OCI-LY1 (cell line): ENCODE data around the gene KCNK7.

ENCODE experiments used
- CTCF ChIP-seq: fragments of 200-600 bp; sonication (generic), shearing (Covaris generic); IDR thresholded peaks from 2 replicates; pipeline ENCODE4 v1.5.1; 2017; ENCODE audit warnings: mild to moderate bottlenecking, antibody characterized with exemption, low read length, moderate library complexity, mixed read lengths
- EZH2 ChIP-seq: fragments of 200-600 bp; sonication (generic), shearing (Covaris generic); IDR thresholded peaks from 2 replicates; pipeline ENCODE4 v1.8.0; 2017; ENCODE audit warnings: borderline replicate concordance, mixed run types, mild to moderate bottlenecking, antibody characterized with exemption, low read length, moderate library complexity, mixed read lengths

GRCh38 chr11:65560555-65561418 lies 34.8 kb downstream of the KCNK7 start:
- TF ChIP-seq EZH2 (no peak), CTCF (no peak)
